ENCODE data around the gene DDX56.
"Not testable (repeated sequence)": the region's sequence is repeated elsewhere in the genome, so short reads cannot be mapped to it uniquely, and the experiment has no call there.

The DDX56 gene

DNA sequence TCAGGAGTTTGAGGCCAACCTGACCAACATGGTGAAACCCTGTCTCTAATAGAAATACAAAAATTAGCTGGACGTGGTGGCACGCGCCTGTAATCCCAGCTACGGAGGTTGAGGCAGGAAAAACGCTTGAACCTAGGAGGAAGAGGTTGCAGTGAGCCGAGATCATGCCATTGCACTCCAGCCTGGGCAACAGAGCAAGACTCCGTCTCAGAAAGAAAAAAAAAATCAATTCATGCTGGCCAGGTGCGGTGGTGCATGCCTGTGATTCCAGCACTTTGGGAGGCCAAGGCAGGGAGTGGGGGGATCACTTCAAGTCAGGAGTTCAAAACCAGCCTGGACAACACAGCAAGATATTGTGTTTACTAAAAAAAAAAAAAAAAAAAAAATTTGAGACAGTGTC is 23.5 kb upstream of the DDX56 start:
- DNase-seq (ENCODE audit: low read depth), result not testable (repeated sequence)

- no peak for DNase-seq (ENCODE audit: low read depth)
Measured at GRCh38 chr7:44595934-44596635, 22.4 kb upstream of the DDX56 start.

DNA sequence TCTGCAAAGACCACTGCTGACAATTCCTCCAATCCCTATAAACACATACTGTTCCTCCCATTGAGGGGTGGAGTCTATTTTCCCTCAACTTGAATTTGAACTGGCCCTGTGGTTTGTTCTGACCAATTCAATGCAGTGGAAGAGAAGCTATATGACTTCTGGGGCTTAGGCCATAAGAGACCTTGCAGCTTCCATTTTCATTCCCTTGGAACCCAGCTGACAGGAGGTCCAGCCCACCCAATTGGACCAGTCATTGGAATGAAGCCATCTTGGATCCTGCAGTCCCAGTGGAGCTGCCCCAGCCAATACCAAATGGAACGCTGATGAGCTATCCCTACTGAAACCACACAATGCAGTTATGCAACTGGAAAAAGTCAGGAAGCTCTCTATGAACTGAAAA is 17.2 kb upstream of the DDX56 start:
- no peak for DNase-seq (ENCODE audit: low read depth)

DNA sequence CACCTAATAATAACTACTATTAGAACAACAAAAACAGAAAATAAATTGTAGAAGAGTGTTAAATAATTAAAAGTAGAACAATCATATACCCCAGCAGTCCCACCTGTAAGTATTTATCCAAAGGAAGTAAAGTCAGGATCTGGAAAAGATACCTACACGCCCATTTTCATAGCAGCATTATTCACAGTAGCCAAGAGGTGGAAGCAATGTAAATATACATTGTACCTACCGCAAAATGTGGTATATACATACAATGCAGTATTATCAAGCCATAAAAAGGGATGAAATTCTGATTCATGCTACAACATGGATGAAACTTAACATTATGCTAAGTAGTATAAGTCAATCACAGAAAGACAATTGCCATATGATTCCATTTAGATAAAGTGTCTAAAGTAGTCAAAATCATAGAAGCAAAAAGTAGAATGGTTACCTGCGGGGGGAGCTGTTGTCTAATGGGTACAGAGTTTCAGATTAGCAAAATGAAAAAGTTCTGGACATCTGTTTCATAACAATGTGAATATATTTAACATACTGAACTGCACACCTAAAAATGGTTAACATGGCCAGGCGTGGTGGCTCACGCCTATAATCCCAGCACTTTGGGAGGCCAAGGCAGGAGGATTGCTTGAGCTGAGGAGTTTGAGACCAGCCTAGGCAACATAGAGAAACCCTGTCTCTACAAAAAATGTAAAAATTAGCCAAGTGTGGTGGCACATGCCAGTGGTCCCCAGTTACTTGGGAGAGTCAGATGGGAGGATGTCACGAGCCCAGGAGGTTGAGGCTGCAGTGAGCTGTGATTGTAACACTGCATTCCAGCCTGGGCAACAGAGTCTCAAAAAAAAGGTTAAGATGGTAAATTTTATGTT is 14.4 kb upstream of the DDX56 start:
- no peak for DNase-seq (ENCODE audit: low read depth)

- no peak for DNase-seq (ENCODE audit: low read depth)
Measured at GRCh38 chr7:44583146-44583865, 9.6 kb upstream of the DDX56 start.

- peak; percentile 89 for DNase-seq (ENCODE audit: low read depth)
Measured at GRCh38 chr7:44581879-44582603, 8.3 kb upstream of the DDX56 start, which contains the start of gene TMED4. TMED4 (minus strand) TSS chr7:44582231; CDS start chr7:44582206, 25 bp downstream.

DNA sequence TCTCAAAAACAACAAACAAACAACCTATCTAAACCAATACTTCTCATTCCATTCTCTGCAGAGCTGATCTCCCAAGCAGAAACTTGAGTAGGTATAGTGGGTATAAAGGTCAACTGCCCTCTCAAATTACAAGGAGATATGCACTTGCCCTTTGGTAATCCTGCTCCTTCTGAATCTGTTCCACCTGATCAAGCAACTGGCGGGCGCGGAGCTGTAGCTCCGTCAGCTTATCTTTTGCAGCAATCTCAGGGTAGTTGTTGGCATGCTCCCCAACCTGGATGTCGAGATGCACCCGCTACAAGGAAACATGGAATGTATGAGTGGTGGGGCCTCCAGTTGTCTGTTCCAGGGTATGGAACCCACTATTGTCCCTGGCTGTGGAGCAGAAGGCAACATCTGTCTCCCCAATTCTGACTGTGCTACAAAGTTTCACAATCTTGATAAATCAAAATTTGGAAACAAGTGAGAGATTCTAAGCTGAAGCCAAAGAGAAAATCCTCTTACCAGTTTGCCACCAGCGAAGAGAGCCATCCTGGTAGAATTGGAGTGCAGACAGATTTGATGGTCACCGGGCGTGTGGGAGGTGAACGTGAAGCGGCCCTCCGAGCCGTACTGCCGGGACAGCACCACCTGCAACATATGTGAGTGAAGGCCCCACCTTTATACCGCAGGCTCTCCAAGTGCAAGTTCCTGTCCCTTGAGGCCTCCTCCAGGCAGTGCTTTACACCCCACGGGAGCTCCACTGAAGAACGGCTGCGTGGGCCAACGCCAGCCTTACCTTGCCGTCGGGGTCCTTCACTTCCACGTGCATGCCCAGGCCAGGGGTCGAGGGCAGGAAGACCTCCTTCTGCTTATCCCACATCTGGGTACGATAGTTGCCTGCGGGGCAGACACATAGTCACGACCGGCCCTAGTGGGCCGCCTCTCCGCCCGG is 7.5 kb upstream of the DDX56 start:
- DNase-seq (ENCODE audit: low read depth), result no peak

GRCh38 chr7:44576228-44576627 is 2.5 kb upstream of the DDX56 start:
- DNase-seq (ENCODE audit: low read depth), result no peak

GRCh38 chr7:44575054-44575453 is 1.3 kb upstream of the DDX56 start:
- DNase-seq (ENCODE audit: low read depth), result no peak

- DNase-seq (ENCODE audit: low read depth), result no peak
Measured at GRCh38 chr7:44574287-44574872, 672 bp upstream of the DDX56 start.

- no peak for DNase-seq (ENCODE audit: low read depth)
Measured at GRCh38 chr7:44572771-44573170, 937 bp downstream of the DDX56 start.

- no peak for DNase-seq (ENCODE audit: low read depth)
Measured at GRCh38 chr7:44569959-44570358, 3.7 kb downstream of the DDX56 start.

- DNase-seq (ENCODE audit: low read depth), result no peak
Measured at GRCh38 chr7:44568771-44569560, 4.7 kb downstream of the DDX56 start.

DNA sequence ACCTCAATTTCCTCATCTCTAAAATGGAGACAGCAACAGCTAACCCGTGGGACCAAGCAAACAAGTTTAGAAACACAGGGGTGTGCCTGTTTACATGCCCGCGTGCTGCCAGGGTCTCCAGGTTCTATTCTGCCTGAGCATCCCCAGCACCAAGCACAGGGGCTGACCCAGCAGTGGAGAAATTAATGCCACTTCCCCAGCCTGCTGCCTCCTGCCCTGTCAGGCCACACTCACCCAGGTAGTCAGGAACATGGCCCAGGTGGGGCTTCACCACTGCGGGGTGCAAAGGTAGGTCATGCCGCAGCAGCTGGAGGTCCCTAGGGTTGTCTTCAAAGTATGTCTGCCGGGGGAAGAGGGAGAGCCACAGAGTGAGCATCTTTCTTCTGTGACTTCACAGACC is 5.8 kb downstream of the DDX56 start:
- no peak for DNase-seq (ENCODE audit: low read depth)

DNA sequence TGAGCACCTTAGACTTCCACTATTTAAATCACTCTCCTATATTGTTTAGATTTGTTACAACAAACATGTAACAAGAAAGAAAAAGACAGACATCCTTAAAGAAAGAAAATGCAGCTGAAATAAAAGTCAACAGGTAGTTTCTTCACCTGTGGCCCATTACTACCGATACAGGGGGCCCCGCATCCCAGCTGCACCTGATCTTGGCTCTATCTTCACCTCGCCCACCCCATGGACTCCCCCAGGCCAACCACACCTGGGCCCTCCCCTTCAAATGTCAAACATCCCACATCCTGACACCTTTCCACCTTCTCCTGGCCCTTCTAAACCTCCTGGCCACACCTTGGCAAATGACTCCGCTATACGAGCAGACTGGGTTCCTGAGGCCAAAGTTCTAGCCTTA is 7.0 kb downstream of the DDX56 start:
- DNase-seq (ENCODE audit: low read depth), result no peak

GRCh38 chr7:44565795-44566559 is 7.7 kb downstream of the DDX56 start:
- no peak for DNase-seq (ENCODE audit: low read depth)

DNA sequence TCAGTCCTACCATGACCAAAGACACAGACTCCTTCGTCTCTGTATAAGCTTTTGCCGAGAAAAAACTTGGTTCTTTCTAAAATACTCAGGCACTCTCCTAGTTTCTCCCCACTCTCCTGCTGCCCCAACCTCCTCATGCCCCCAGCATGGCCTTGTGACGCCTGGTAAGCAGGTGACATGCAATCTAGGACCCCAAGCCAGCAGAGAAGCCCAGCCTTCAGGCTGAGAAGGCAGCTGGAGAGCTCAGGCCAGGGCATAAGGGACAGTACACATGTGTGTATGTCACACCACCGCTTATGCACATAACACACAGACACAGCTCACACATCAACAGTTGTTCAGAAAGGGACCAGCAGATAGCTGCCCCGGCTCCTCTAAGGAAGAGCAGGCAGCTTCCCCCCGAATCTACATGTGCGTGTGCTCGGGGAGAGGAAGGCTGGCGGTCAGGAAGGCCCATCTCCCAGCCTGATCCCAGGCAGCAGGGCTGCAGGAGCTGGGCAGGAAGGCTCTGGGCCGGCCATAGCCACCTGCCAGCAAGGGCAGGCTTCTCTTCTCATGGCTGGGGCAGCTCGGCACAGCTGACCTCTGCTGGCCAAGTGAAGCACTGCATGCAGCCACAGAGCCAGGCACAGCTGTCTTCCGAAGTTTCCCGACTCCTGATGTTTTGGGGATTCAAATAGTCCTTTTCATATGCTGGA is 8.5 kb downstream of the DDX56 start:
- no peak for DNase-seq (ENCODE audit: low read depth)

DNA sequence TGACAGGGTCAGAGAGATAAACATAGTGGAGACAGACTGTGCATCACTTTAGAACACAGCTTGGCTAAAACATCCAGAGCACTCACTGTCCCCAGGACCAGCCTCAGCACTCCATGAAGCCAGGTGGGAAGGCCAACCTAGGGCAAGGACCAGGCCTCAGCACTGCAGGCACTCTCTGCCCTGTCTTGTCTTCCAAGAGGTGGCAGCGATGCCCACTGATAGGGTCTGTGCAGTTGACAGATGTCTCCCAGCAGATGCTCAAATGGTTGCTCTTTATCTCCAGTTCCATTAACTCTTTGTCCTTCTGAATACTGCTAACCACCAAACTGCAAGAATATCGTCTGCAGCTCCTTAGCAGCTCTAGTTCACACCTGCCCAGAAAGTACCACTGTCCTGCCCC is 9.1 kb downstream of the DDX56 start:
- no peak for DNase-seq (ENCODE audit: low read depth)

All from non-pigmented ciliary epithelial cell (primary cell).